NCI-H187 treated with DMSO at 0.1 percent for 48 hours (cell line): ENCODE data around the gene KIN.
"Not testable (repeated sequence)": the region's sequence is repeated elsewhere in the genome, so short reads cannot be mapped to it uniquely, and the experiment has no call there.

Source experiments
- DNase-seq: peaks from one replicate; lab custom pipeline; 2025; lab: John Stamatoyannopoulos, UW

Gene KIN

DNA sequence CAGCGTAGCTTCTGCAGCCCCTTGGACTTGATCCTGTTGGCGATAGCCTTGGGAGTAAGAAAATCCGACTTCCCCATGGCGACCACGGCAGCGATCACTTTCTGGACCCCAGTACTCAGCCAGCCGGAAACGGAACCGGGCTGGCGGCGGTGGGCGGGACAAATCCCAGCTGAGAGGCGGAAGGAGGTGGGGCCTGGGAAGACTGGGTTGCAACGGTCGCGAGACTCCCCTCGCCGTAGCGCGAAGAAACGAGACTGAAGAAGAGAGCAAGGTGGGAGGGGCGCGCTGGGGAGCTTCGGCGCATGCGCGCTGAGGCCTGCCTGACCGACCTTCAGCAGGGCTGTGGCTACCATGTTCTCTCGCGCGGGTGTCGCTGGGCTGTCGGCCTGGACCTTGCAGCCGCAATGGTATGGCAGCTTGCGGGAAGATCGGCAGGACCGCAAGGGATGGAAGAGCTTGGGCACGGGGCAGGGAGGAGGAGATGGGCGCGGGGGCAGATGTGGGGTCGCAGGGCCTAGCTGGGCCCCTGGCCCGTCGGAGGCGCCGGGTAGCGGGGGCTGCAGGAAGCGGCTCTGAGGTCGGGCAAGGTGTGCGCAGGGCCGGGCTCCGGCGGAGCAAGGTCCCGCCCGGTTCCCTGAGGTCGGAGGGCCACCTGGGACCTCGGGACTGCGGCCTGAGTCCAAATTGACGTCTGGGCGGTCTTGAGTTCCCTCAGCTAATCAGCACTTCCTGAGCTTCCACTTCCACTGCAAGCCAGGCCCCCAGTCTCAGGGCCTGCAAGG lies at the start of gene KIN, which contains the start of gene ATP5F1C:
Gene KIN, minus strand, starts transcription at position 137 of the 782 bp plus-strand sequence. Its CDS starts 60 bp downstream, at position 77.
Gene ATP5F1C, plus strand, starts transcription at position 321 of the 782 bp plus-strand sequence. Its CDS starts 31 bp downstream, at position 352.
- DNase-seq, result peak; percentile 66

- DNase-seq, result no peak
These were observed 48.8 kb upstream of the KIN start for GRCh38 chr10:7836571-7836970.

GRCh38 chr10:7834262-7834661 lies 46.5 kb upstream of the KIN start:
- no peak for DNase-seq

GRCh38 chr10:7833210-7833609 lies 45.4 kb upstream of the KIN start:
- DNase-seq, result no peak

- DNase-seq, result no peak
These were observed 44.3 kb upstream of the KIN start for GRCh38 chr10:7832060-7832459.

GRCh38 chr10:7829289-7829834 lies 41.6 kb upstream of the KIN start:
- no peak for DNase-seq

GRCh38 chr10:7826971-7827370 lies 39.2 kb upstream of the KIN start:
- DNase-seq, result no peak

DNA sequence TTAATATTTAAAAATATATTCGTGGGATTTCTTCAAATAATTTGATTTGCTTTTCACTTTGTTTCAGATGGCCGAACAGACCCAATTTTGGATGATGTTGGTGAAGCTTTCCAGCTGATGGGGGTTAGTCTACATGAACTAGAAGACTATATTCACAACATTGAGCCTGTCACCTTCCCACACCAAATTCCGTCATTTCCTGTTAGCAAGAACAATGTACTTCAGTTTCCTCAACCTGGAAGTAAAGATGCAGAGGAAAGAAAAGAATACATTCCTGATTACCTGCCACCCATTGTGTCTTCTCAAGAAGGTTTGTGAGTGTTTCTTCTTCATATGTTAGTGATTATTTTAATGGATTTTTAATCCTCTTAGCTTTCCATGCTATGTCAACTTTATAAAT lies 36.5 kb upstream of the KIN start:
- DNase-seq, result no peak

DNA sequence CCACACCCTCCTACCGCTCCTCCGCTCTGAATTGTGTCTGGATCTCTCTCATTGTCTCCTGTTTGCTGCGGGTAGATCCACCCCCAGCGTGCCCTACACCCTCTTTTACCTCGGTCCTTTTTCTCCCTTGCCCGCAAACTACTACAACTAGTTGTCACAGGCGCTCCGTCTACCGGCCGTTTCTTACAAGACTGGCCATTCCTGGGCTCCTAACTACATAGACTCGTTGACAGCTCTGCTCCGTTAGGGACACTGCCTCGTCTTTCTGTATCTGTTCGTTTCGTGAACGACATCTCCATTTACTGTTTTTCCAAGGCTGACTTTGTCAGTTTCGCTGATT lies 31.3 kb upstream of the KIN start:
- no peak for DNase-seq

- DNase-seq, result peak; percentile 18
These were observed 30.7 kb upstream of the KIN start, which contains the start of gene TAF3 for GRCh38 chr10:7818295-7819120. TSS of gene TAF3 (plus strand) at chr10:7818505. CDS start at chr10:7818710, 205 bp downstream.

GRCh38 chr10:7817984-7818294 lies 30.1 kb upstream of the KIN start:
- no peak for DNase-seq

DNA sequence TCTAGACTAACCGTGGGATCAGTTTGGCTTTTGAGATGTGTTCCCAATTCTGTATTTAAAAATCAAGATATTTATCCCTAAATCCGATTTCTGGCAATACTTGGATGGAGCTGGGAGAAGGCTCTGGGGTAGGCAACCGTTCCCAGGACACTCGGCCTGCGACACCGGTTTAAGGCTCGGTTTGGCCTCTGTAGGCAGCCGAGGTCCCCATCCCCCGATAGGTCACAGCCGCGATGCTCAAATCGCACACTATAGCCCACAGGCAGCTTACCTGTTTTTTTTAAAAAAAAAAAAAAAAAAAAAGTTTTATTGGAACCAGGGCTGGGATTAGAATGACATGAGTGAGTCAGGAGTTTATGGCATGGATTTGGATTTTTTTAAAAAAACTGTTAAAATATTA lies 29.8 kb upstream of the KIN start:
- DNase-seq, result no peak

- DNase-seq, result no peak
These were observed 25.7 kb upstream of the KIN start for GRCh38 chr10:7813481-7813880.

DNA sequence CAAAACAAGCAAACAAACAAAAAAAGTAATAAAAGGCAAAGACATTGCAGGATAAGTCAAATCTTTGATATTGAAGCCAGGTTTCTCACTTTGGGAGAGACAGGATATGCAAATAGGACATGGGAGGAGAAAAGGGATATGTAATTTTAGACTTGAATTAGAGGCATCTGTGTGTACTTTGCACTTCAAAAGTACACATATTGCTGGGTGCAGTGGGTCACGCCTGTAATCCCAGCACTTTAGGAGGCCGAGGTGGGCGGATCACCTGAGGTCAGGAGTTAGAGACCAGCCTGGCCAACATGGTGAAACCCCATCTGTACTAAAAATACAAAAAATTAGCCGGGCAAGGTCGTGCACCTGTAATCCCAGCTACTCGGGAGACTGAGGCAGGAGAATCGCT lies 23.9 kb upstream of the KIN start:
- not testable (repeated sequence) for DNase-seq

- DNase-seq, result no peak
These were observed 23.2 kb upstream of the KIN start for GRCh38 chr10:7811000-7811399.

GRCh38 chr10:7810443-7810842 lies 22.6 kb upstream of the KIN start:
- no peak for DNase-seq

DNA sequence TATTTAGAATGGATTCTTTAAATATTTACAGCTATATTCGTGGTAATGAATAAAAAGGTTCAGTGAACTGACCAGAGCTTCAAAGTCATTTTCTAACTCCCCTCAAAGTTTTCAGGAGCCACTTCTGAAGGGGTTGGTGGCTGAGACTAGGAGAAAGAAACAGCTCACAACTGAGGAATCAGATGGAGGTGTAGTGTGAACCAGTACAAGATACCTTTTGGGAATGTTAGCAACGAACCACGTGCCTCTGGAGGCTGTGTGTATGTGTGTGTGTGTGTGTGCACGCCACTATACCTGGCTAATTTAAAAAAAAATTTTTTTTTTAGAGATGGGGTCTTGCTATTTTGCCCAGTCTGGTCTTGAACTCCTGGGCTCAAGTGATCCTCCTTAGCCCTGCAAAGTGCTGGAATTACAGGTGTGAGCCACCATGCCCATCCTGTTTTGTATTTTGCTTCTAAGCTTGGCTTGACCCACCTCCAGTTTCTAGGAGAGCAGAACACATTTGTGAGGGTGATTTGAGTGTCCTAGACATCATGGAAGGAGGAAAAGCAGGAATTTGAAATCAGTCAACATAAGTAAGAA lies 21.0 kb upstream of the KIN start:
- no peak for DNase-seq

- no peak for DNase-seq
These were observed 16.9 kb upstream of the KIN start for GRCh38 chr10:7804741-7805140.

DNA sequence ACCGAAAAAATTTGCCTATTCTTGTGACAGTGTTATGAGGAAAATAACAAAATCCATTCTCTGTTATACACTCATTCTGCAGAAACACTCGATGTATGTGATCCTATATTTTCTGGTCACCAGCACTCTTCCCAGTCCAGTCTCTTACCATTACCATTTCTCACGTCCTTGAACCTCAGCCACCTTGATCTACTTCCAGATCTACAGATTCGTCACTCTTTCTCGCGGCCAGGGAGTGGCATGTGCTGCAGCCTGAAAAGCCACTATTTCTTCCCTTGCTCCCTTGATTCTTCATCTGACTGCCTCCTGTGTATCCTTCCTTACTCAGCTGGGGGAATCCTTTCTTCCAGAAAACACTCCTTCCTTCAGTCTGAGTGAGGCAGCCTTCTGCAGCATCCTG lies 16.4 kb upstream of the KIN start:
- no peak for DNase-seq

DNA sequence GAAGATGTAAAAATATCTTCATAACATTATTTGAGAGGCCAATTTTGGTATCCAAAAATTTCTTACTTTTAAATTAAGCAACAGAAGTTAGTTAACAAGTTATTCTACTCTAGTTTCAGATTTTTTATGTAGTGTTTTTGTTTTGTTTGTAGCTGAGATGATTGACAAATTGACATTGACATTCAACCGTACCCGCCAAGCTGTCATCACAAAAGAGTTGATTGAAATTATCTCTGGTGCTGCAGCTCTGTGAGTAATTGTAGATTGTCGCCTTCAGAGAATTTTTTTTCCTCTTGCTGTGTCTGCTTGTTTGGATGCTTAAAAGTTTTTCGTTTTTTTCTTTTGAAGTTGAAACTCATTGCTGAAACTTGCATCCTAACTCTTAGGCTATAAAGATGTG lies 14.8 kb upstream of the KIN start:
- DNase-seq, result no peak

DNA sequence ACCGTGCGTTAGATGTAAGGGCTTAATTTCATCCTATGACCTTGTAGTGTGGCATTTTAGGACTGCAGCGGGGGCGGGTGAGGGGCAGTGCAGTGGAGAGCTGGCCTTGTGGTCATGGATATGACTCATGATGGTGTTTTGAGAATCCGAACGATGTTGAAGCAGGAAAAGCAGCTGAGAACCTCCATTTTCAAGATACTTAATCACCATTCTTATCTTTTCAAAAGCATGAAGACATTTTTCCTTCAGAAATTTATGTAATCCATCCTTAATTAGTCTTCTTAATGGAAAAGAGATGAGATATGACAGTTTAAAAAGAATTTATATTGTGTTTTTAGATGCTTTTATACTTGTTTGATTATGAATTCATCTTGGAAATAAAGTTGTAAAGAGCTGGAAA lies 9.8 kb upstream of the KIN start:
- DNase-seq, result no peak

GRCh38 chr10:7795605-7796004 lies 7.8 kb upstream of the KIN start:
- no peak for DNase-seq
